GM12878 (cell line): ENCODE data around the gene SP8. TPM values are rescaled to one million over a fixed set of nuclear protein-coding genes. Genes with fewer than 3 reads are reported as not detected.

ENCODE experiments used
- ATAC-seq: fragments of 200-7000 bp; cut with Tn5 transposase; 3 replicates; pipeline ENCODE4 v1.9.1; 2020; ENCODE audit warnings: mild to moderate bottlenecking, moderate library complexity
- BruUV-seq: library from RNA; stranded (reverse); fragments of 400-500 nt; replicated peaks from 2 replicates; lab custom pipeline; 2021; lab: Mats Ljungman, UMichigan
- CTCF ChIA-PET: fragments of 300-600 bp; sonication (Branson Sonifier 250); formaldehyde crosslinking; extraction: SDS; loops from one replicate; lab custom pipeline; 2021; ENCODE audit warnings: inconsistent platforms; lab: Yijun Ruan, JAX
- POLR2A ChIA-PET: fragments of 350-600 bp; formaldehyde crosslinking; extraction: SDS; loops from one replicate; lab custom pipeline; 2021; ENCODE audit warnings: inconsistent platforms; lab: Charles Lee
- RAD21 ChIA-PET: fragments of 300-600 bp; sonication (Branson Sonifier 250); formaldehyde crosslinking; loops from one replicate; lab custom pipeline; 2023; ENCODE audit warnings: antibody characterized with exemption; ENCODE audit not compliant: unreplicated experiment; lab: Charles Lee
- SMC1A ChIA-PET: fragments of 300-600 bp; sonication (Branson Sonifier 250); formaldehyde crosslinking; loops from one replicate; lab custom pipeline; 2023; ENCODE audit not compliant: unreplicated experiment, uncharacterized antibody; lab: Charles Lee
- DNase-seq: peaks from one replicate; pipeline ENCODE4 v3.0.0-alpha.2; 2011; ENCODE audit warnings: low read depth, low spot score
- FAIRE-seq: peaks from 3 replicates; lab custom pipeline; 2011; peaks lifted over from hg19 to GRCh38; lab: Jason Lieb, UNC
- H2AFZ ChIP-seq: 2 replicates; pipeline ENCODE4 v1.6.0; 2011; ENCODE audit warnings: low read depth, low read length, control low read depth; ENCODE audit not compliant: control insufficient read depth
- H3K27ac ChIP-seq: 2 replicates; pipeline ENCODE4 v1.5.1; 2011; ENCODE audit warnings: control low read depth; ENCODE audit not compliant: control insufficient read depth, insufficient read depth
- H3K27me3 ChIP-seq, 2 experiments: replicated peaks in 1 of 2; 2 replicates each; pipeline versions ENCODE4 v1.6.0 to v1.6.1; 2011; ENCODE audit warnings: low read length in 1 of 2; ENCODE audit not compliant: control insufficient read depth in 2 of 2, insufficient read depth in 2 of 2
- H3K36me3 ChIP-seq, 2 experiments: 2 replicates each; pipeline ENCODE4 v1.5.1; 2011; ENCODE audit warnings: low read length in 1 of 2; ENCODE audit not compliant: control insufficient read depth in 2 of 2, insufficient read depth in 2 of 2
- H3K4me1 ChIP-seq: 2 replicates; pipeline ENCODE4 v1.6.1; 2011; ENCODE audit warnings: mild to moderate bottlenecking, low read length, moderate library complexity, mixed read lengths; ENCODE audit not compliant: control insufficient read depth, insufficient read depth
- H3K4me2 ChIP-seq: 2 replicates; pipeline ENCODE4 v1.6.0; 2011; ENCODE audit warnings: control low read depth; ENCODE audit not compliant: control insufficient read depth, insufficient read depth
- H3K4me3 ChIP-seq: fragments of 200-600 bp; sonication (generic); 2 replicates; pipeline ENCODE4 v1.5.1; 2016
- H3K79me2 ChIP-seq: 2 replicates; pipeline ENCODE4 v1.6.0; 2011; ENCODE audit warnings: low read length; ENCODE audit not compliant: control insufficient read depth, insufficient read depth
- H3K9ac ChIP-seq: 2 replicates; pipeline ENCODE4 v1.8.0; 2011; ENCODE audit warnings: low read length, control low read depth, mixed read lengths; ENCODE audit not compliant: control insufficient read depth, insufficient read depth
- H3K9me3 ChIP-seq: replicated peaks from 3 replicates; pipeline ENCODE4 v1.5.1; 2011; ENCODE audit warnings: mild to moderate bottlenecking, low read length; ENCODE audit not compliant: control insufficient read depth, insufficient read depth
- H4K20me1 ChIP-seq: 2 replicates; pipeline ENCODE4 v1.6.0; 2011; ENCODE audit not compliant: control insufficient read depth, insufficient read depth
- E2F8 ChIP-seq: fragments of 450-650 bp; IDR thresholded peaks from 2 replicates; pipeline ENCODE4 v1.6.1; 2018; ENCODE audit warnings: mild to moderate bottlenecking, low read depth, moderate library complexity; ENCODE audit not compliant: partially characterized antibody
- EGR1 ChIP-seq, 2 experiments: IDR thresholded peaks; 1 replicate in 1 of 2; 2 replicates in 1 of 2; pipeline ENCODE4 v1.6.1; 2011 to 2012; ENCODE audit warnings: low read depth in 2 of 2, low read length in 2 of 2, borderline replicate concordance in 1 of 2, mild to moderate bottlenecking in 1 of 2, moderate library complexity in 1 of 2
- EP300 ChIP-seq, 2 experiments: fragments of 150-350 bp in 1 of 2; IDR thresholded peaks; 2 replicates each; pipeline ENCODE4 v1.6.1; 2011 to 2012; ENCODE audit warnings: low read depth in 2 of 2, low read length in 2 of 2, borderline replicate concordance in 1 of 2, improper control_type of control experiment in 1 of 2, inconsistent platforms in 1 of 2; ENCODE audit not compliant: control insufficient read depth in 1 of 2
- IRF5 ChIP-seq: fragments of 450-650 bp; IDR thresholded peaks from 2 replicates; pipeline ENCODE4 v1.6.1; 2017; ENCODE audit warnings: borderline replicate concordance
- POLR2AphosphoS5 ChIP-seq: IDR thresholded peaks from 2 replicates; pipeline ENCODE4 v1.6.1; 2011; ENCODE audit warnings: mild to moderate bottlenecking, low read length, inconsistent platforms
- SIN3A ChIP-seq: IDR thresholded peaks from 2 replicates; pipeline ENCODE4 v1.6.1; 2012; ENCODE audit warnings: low read depth, low read length, improper control_type of control experiment
- SMAD5 ChIP-seq: IDR thresholded peaks from 2 replicates; pipeline ENCODE4 v1.6.1; 2016; ENCODE audit warnings: antibody characterized with exemption, low read depth
- WGBS: methylation state at CpG from one replicate; pipeline ENCODE4 v1.1.6; 2016; ENCODE audit warnings: low lambda C conversion rate; ENCODE audit not compliant: insufficient replicate concordance, insufficient coverage; ENCODE audit errors: missing lambda C conversion rate; 5-methylcytosine and 5-hydroxymethylcytosine counted together
- in situ Hi-C: fragments of 300-500 bp; cut with MboI; formaldehyde crosslinking; loops from 9 replicates; pipeline ENCODE4 v1.14.3; 2018; ENCODE audit warnings: mixed read lengths
- intact Hi-C: fragments of 100-400 bp; cut with micrococcal nuclease; formaldehyde crosslinking; loops from one replicate; pipeline ENCODE4 v1.14.2; 2022; ENCODE audit not compliant: unreplicated experiment
- polyA plus RNA-seq, 11 experiments: library from polyadenylated mRNA; depleted of rRNA in 4 of 11; unstranded in 6 of 11; stranded (reverse) in 5 of 11; fragments of >200 nt; fragmentation: Nextera tagmentation in 4 of 11; fragmentation: Illumina TruSeq in 1 of 11; extraction: Ambion mirVana in 4 of 11; extraction: Trizol in 1 of 11; gene quantifications; 1 replicate in 1 of 11; 2 replicates in 10 of 11; pipeline versions ENCODE4 v1.2.1 to v1.2.3, GENCODE V29; 2011 to 2016; ENCODE audit warnings: inconsistent platforms in 2 of 11, missing spikeins in 2 of 11, low read depth in 1 of 11
- total RNA-seq, 4 experiments: library from RNA; depleted of rRNA in 3 of 4; stranded (reverse); fragments of >200 nt in 3 of 4; fragmentation: Illumina TruSeq in 1 of 4; extraction: Trizol in 1 of 4; gene quantifications; 2 replicates each; pipeline versions ENCODE4 v1.2.1 to v1.2.3, GENCODE V29; 2013 to 2021
- TF ChIP-seq, protein P1 (sequence below): fragments of 450-650 bp; IDR thresholded peaks from 2 replicates; pipeline ENCODE4 v1.6.1; 2016; ENCODE audit warnings: mild to moderate bottlenecking, moderate library complexity, borderline replicate concordance
- TF ChIP-seq, protein P2 (sequence below): fragments of 450-650 bp; formaldehyde crosslinking; IDR thresholded peaks from 2 replicates; pipeline ENCODE4 v1.5.0; 2022; ENCODE audit warnings: mild to moderate bottlenecking, missing genetic modification characterization

SP8 gene
- total and polyA plus RNA-seq, 10 of the 15 experiments (the other 5 are each of a cell fraction or from before 2014, with no cell fraction given): not detected

DNA sequence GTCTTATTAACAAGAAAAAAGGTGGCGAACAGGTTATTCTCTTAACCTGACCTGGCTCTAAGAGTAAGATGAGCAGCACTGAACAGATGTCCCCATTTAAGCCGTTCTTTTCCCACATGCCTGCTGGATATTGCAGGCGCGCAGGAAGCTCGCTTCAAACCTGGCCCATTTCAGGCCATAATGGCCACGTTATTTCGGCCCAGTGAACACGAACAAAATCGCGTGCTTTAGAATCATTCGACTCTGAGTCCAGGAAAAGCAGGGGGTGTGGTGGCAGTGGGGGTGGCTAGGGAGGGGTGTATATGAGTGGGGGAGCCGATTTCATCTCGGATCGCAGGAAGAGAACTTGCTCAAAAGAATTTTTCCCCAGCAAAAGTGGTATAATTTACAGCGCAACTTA is 6.6 kb upstream of the SP8 start:
- in situ Hi-C loops (no loop called here), intact Hi-C loops (no loop called here)
- Histone ChIP-seq H3K9me3 (no peaks in the 10 kb centered on the region; the same call in 2 of the 3 replicates), H3K79me2 (no peaks in the 10 kb centered on the region), H3K27ac (no peak overlapping the region), H3K9ac (no peak overlapping the region), H3K27me3 (peaks cover 5 to 32% of the 10 kb centered on the region in 2 experiments), H2AFZ (no peak overlapping the region), H3K4me1 (peaks cover 3% of the 10 kb centered on the region; the same call in 1 of the 2 replicates), H3K36me3 (no peaks in the 10 kb centered on the region), H3K4me3 (no peak overlapping the region), H4K20me1 (no peaks in the 10 kb centered on the region), H3K4me2 (no peak overlapping the region)
- RAD21 ChIA-PET: no interaction called here
- ATAC-seq: no peak
- no peak for TF ChIP-seq IRF5
- TF ChIP-seq EP300 (IDR thresholded peaks at IDR 0.05; ENCODE audit: borderline replicate concordance in 1 of 2, control insufficient read depth in 1 of 2, low read depth in 2 of 2, low read length in 2 of 2): no peak
- TF ChIP-seq POLR2AphosphoS5: no peak
- TF ChIP-seq SMAD5: no peak
- no peak for TF ChIP-seq SIN3A
- no peak for TF ChIP-seq E2F8
- TF ChIP-seq, protein P1, sequence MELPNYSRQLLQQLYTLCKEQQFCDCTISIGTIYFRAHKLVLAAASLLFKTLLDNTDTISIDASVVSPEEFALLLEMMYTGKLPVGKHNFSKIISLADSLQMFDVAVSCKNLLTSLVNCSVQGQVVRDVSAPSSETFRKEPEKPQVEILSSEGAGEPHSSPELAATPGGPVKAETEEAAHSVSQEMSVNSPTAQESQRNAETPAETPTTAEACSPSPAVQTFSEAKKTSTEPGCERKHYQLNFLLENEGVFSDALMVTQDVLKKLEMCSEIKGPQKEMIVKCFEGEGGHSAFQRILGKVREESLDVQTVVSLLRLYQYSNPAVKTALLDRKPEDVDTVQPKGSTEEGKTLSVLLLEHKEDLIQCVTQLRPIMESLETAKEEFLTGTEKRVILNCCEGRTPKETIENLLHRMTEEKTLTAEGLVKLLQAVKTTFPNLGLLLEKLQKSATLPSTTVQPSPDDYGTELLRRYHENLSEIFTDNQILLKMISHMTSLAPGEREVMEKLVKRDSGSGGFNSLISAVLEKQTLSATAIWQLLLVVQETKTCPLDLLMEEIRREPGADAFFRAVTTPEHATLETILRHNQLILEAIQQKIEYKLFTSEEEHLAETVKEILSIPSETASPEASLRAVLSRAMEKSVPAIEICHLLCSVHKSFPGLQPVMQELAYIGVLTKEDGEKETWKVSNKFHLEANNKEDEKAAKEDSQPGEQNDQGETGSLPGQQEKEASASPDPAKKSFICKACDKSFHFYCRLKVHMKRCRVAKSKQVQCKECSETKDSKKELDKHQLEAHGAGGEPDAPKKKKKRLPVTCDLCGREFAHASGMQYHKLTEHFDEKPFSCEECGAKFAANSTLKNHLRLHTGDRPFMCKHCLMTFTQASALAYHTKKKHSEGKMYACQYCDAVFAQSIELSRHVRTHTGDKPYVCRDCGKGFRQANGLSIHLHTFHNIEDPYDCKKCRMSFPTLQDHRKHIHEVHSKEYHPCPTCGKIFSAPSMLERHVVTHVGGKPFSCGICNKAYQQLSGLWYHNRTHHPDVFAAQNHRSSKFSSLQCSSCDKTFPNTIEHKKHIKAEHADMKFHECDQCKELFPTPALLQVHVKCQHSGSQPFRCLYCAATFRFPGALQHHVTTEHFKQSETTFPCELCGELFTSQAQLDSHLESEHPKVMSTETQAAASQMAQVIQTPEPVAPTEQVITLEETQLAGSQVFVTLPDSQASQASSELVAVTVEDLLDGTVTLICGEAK: no peak
- no peak for TF ChIP-seq EGR1 (IDR thresholded peaks at IDR 0.05; ENCODE audit: borderline replicate concordance in 1 of 2, low read depth in 2 of 2, low read length in 2 of 2)
- TF ChIP-seq, protein P2, sequence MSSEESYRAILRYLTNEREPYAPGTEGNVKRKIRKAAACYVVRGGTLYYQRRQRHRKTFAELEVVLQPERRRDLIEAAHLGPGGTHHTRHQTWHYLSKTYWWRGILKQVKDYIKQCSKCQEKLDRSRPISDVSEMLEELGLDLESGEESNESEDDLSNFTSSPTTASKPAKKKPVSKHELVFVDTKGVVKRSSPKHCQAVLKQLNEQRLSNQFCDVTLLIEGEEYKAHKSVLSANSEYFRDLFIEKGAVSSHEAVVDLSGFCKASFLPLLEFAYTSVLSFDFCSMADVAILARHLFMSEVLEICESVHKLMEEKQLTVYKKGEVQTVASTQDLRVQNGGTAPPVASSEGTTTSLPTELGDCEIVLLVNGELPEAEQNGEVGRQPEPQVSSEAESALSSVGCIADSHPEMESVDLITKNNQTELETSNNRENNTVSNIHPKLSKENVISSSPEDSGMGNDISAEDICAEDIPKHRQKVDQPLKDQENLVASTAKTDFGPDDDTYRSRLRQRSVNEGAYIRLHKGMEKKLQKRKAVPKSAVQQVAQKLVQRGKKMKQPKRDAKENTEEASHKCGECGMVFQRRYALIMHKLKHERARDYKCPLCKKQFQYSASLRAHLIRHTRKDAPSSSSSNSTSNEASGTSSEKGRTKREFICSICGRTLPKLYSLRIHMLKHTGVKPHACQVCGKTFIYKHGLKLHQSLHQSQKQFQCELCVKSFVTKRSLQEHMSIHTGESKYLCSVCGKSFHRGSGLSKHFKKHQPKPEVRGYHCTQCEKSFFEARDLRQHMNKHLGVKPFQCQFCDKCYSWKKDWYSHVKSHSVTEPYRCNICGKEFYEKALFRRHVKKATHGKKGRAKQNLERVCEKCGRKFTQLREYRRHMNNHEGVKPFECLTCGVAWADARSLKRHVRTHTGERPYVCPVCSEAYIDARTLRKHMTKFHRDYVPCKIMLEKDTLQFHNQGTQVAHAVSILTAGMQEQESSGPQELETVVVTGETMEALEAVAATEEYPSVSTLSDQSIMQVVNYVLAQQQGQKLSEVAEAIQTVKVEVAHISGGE (CRISPR knock-in tag): no peak
- SMC1A ChIA-PET: interaction anchor here (0.9 kb wide), 1 partner anchor 53 kb away, joined by 3 read pairs; no protein-coding TSS in a partner anchor
- POLR2A ChIA-PET: no interaction called here
- no peak for DNase-seq
- WGBS: 34% methylated on average over 15 of the region's 15 CpGs
- no TSS peak for BruUV-seq
- CTCF ChIA-PET: interaction anchor here (0.9 kb wide), 1 partner anchor 13 kb away, joined by 4 read pairs; no protein-coding TSS in a partner anchor
- no peak for FAIRE-seq
